Measurements from ENCODE around the gene ALOX5AP.
"Not testable (repeated sequence)": the region's sequence is repeated elsewhere in the genome, so short reads cannot be mapped to it uniquely, and the experiment has no call there.

Gene ALOX5AP

GRCh38 chr13:30739237-30739528 is 3.8 kb downstream of the ALOX5AP start:
- no peak for DNase-seq

- no peak for DNase-seq
Observed at GRCh38 chr13:30739761-30740642, 4.7 kb downstream of the ALOX5AP start.

DNA sequence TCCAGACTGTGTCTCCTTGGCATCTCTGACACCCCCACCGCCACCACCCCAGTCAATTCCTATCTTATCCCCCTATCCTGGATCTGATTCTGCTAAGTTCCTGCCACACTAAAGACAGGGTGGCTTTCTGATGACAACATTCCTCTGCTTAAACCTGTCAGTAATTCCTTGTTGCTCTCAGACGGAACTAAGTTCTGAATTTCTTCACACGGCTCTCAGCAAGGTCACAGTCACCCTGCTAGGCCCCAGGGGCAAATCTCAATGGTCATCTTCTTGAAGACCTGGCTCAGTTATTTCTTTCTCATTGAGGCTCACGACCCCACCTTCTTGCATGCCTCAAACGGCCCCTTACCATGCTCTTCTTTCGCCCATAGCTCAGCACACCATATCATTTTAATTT is 7.6 kb downstream of the ALOX5AP start:
- DNase-seq, result no peak

DNA sequence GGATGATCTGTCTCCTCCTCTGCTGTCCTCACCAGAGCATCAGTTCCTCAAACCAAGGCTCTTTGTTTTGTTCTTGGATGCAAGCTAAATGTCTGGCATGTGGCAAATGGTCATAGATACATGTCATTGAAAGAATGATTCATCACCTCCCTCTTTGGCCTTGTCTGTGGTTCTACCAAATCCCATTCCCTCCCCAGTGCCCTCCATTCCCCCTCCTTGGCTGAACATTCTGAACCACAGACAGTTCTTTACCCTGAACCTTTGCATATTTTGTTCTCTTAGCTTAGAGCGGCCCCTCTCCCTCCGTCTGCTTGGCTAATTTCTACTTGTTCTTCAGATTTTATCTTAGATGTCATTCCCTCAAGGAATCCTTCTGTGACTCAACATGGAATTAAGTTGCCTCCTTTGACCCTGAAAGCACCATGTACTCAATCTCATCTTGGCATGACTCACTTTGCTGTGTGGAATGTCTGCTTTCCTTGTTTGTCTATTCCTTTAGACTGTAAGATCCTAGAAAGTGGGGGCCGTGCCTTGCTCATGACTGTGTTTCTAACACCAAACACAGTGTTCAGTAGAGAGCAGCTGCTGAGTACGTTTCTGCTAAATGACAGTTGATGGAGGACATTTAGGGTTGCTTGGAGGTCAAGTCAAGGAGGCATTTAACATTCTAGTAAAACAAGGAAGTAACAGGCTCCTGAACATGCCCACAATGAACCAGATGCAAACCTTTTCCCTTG is 8.1 kb downstream of the ALOX5AP start:
- DNase-seq, result no peak

GRCh38 chr13:30744056-30744680 is 8.8 kb downstream of the ALOX5AP start:
- no peak for DNase-seq

DNA sequence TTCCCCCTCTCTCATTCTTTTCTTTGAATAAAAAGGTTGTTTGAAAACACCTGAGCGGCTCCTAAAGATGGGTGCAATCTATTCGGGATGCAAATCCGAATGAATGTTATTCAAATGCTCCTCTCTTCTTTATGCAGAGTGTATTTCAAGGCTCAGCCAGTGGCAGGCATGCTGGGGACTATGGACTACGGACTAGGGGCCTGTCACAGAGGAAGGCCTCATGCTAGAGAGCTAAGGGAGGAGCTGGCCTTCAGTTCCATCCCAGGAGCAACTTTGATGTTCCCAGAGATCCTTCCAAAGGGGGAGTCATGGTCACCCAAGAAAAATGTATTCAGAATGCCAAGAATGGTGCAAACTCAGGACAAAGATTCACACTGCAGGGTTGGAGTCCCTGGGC is 9.3 kb downstream of the ALOX5AP start:
- DNase-seq, result no peak

GRCh38 chr13:30745906-30746686 is 10.8 kb downstream of the ALOX5AP start:
- DNase-seq, result no peak

- DNase-seq, result no peak
Observed at GRCh38 chr13:30746791-30747190, 11.4 kb downstream of the ALOX5AP start.

- DNase-seq, result not testable (repeated sequence)
Observed at GRCh38 chr13:30747845-30748244, 12.5 kb downstream of the ALOX5AP start.

DNA sequence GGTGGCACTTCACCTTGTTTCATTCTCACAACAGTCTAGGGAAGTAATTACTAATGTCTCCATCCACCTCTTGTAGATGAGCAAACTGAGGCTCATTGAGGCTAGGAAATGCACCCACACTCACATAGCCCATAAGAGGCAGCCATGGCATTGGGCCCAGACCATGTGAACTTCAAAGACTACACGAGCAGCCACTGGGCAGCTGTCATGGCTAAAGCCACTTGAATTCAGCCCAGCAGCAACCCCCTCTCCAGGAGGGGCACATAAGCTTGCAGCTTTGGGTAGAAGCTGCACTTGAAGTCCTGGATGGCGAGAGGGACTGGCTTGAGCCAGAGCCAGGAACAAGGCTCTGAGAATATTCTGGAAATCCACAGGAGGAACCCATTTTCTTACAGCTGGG is 13.4 kb downstream of the ALOX5AP start:
- no peak for DNase-seq

DNA sequence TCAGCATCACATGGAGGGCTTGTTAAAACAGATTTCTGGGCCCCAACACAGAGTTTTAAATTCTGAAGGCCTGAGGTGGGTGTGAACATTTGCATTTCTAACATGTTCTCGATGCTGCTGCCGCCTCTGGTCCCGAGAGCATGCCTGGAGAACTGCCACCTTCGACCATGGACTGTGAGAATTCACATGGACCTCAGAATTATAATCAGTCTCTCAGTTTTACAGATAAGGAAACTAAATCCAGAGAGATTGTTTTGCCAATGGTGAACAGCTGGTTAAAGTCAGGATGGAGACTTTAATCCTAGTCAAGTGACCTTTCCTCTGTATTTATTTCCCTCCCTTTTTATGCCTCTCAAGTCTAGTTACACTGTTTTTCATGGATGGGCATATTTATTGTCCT is 14.7 kb downstream of the ALOX5AP start:
- no peak for DNase-seq

- DNase-seq, result no peak
Observed at GRCh38 chr13:30751183-30751933, 16.0 kb downstream of the ALOX5AP start.

DNA sequence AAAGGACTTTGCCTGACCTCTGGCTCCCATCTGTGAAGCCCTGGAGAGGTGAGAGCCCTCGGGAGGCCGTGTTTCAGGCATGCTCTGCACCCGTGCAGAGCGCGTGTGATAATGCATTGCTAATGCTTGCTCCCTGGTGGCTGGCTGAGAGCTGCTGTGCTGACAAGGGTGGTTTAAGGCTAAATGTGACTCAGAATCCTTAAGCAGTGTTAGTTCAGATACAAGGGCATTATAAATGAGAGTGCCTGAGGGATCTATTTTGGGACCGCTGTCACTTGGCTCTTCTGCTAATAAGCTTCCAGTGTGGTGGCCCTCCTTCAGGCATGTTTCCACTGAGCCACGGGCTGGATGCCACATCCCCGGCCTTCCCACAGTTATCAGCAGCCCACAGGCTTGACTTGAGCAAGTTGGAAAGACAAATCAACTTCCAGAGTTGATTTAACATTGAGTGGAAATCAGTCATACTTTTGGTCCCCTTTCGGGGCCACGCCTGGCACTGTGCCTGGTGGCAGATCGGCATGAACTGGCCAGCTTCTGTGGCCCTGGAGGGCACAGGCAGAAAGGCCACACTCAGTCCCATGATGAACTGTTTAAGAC is 17.0 kb downstream of the ALOX5AP start:
- no peak for DNase-seq

- no peak for DNase-seq
Observed at GRCh38 chr13:30753030-30753616, 17.8 kb downstream of the ALOX5AP start.

- DNase-seq, result no peak
Observed at GRCh38 chr13:30755678-30756077, 20.3 kb downstream of the ALOX5AP start.

DNA sequence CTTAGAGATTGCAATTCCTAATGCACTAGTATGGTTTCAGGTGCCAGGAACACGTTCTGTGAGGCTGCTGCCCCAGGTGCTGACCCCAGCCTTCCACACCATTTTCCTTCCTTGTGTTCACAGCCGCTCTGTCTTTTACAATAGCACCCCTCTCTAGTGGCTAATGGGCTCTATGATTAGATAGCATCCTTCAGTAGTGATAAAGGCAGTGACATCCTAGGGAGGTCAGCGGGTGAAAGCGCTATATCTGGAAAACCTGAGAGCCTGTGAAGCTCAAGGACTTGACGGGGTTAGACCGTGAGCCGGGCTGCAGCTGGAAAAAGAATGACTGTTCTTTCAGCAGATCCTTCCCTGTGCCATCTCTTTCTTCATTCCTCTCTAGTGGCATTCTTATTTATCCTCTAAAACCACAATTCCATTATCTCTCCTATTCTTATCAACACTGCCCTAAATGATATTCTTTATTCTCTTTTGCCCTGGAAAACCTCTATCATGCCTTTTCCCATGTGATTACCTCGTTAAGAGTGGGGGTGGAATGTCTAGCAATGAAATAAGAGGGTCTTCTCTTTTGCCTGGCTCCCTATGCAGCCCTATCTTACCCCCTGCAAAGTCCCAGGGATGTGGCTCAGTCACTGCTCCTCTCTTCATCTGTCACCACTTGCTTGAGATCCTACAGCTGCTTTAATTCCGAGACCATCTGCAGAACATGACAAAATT is 21.8 kb downstream of the ALOX5AP start:
- no peak for DNase-seq

DNA sequence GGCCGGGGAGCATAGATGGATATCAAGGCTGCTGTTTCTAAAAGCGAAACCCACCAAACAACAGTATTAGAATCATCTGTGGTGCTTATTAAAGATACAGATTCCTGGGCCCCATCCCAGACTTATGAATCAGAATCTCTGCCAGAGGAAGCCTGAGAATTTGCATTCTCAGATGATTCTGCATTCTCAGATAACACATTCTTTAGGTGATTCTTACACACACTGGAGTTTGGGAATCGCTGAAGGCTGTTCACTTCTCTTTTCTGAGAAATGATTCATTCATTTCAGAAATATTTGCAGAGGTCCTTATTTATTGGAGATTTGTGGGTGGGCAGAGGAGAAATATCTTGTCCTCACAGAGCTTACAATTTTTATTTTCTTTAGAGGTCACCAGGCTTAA is 24.4 kb downstream of the ALOX5AP start:
- DNase-seq, result no peak

GRCh38 chr13:30762643-30763042 is 27.3 kb downstream of the ALOX5AP start:
- no peak for DNase-seq

- no peak for DNase-seq
Observed at GRCh38 chr13:30763786-30764413, 28.6 kb downstream of the ALOX5AP start.

DNA sequence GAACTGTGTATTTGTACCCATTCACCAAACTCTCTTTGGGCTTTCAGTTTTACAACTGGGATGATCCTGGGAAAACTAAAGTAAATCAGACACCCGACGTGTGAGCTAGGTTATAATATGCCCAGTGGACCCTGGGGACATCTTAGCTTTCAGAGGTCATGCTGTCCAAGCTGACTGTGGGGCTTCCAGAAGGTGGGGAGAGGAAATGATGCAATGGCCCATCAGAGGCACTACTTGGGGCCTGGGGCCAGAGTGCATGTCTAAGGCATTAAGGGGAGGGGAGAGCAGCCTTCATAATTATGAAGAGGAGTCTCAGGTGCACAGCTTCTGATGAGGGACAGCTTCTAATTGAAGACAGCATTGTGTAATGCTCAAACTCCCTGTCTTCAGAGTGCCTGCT is 30.9 kb downstream of the ALOX5AP start:
- no peak for DNase-seq

All from activated gamma-delta T cell (primary cell).